ENCODE measurements around the gene ANKRD66.

GRCh38 chr6:46760925-46761324 lies 14.2 kb downstream of the ANKRD66 start:
- TF ChIP-seq CTCF (IDR thresholded peaks at IDR 0.05) (no peak), POLR2A (IDR thresholded peaks at IDR 0.05) (no peak)

Measured in stomach (tissue), 4 donors.